Common myeloid progenitor, CD34-positive (primary cell): ENCODE results near the gene DNAJC10.

ENCODE experiments used
- CTCF ChIA-PET: fragments of 350-600 bp; sonication (Branson Sonifier 250); formaldehyde crosslinking; loops from one replicate; lab custom pipeline; 2021; ENCODE audit warnings: antibody characterized with exemption; lab: Charles Lee
- POLR2A ChIA-PET: fragments of 350-600 bp; sonication (Branson Sonifier 250); formaldehyde crosslinking; loops from one replicate; lab custom pipeline; 2021; ENCODE audit warnings: antibody characterized with exemption; lab: Charles Lee
- DNase-seq, 3 donors: peaks; one replicate each; pipeline versions ENCODE4 v3.0.0 to v3.0.0-alpha.2; 2013
- H3K27ac ChIP-seq, 2 experiments: 1 replicate in 1 of 2; 2 replicates in 1 of 2; pipeline ENCODE4 v1.7.0; 2013; ENCODE audit warnings: inconsistent platforms in 2 of 2, low read length in 2 of 2, mild to moderate bottlenecking in 2 of 2, low read depth in 1 of 2, moderate library complexity in 1 of 2; ENCODE audit not compliant: severe bottlenecking in 2 of 2, insufficient read depth in 1 of 2, poor library complexity in 1 of 2
- H3K27me3 ChIP-seq, 5 experiments: replicated peaks in 2 of 5; 1 replicate in 3 of 5; 2 replicates in 2 of 5; pipeline versions ENCODE4 v1.6.1 to v1.7.0; 2013; ENCODE audit warnings: low read length in 4 of 5, mild to moderate bottlenecking in 2 of 5, moderate library complexity in 2 of 5, inconsistent platforms in 1 of 5; ENCODE audit not compliant: insufficient read depth in 5 of 5, control insufficient read depth in 4 of 5
- H3K36me3 ChIP-seq, 4 experiments: 1 replicate in 2 of 4; 2 replicates in 2 of 4; pipeline versions ENCODE4 v1.6.1 to v1.7.0; 2013; ENCODE audit warnings: low read length in 3 of 4, control low read depth in 1 of 4, mild to moderate bottlenecking in 1 of 4; ENCODE audit not compliant: control insufficient read depth in 4 of 4, insufficient read depth in 4 of 4
- H3K4me1 ChIP-seq, 4 experiments: 1 replicate in 3 of 4; 2 replicates in 1 of 4; pipeline versions ENCODE4 v1.6.1 to v1.7.1; 2013; ENCODE audit warnings: low read length in 3 of 4, mild to moderate bottlenecking in 3 of 4, control low read depth in 1 of 4, inconsistent platforms in 1 of 4, moderate library complexity in 1 of 4; ENCODE audit not compliant: control insufficient read depth in 4 of 4, insufficient read depth in 4 of 4; ENCODE audit errors: control extremely low read depth in 1 of 4
- H3K4me3 ChIP-seq, 7 experiments: 1 replicate in 4 of 7; 2 replicates in 3 of 7; pipeline versions ENCODE4 v1.5.1 to v1.7.0; 2013; ENCODE audit warnings: mild to moderate bottlenecking in 7 of 7, low read length in 6 of 7, moderate library complexity in 6 of 7, inconsistent platforms in 2 of 7, low read depth in 2 of 7, control low read depth in 1 of 7; ENCODE audit not compliant: insufficient read depth in 4 of 7, control insufficient read depth in 1 of 7; ENCODE audit errors: extremely low read depth in 1 of 7
- H3K9me3 ChIP-seq, 5 experiments: 1 replicate in 4 of 5; 2 replicates in 1 of 5; pipeline versions ENCODE4 v1.6.1 to v1.7.1; 2013; ENCODE audit warnings: low read length in 4 of 5, mild to moderate bottlenecking in 2 of 5, inconsistent platforms in 1 of 5, low read depth in 1 of 5, moderate library complexity in 1 of 5; ENCODE audit not compliant: control insufficient read depth in 4 of 5, insufficient read depth in 2 of 5; ENCODE audit errors: control extremely low read depth in 1 of 5
- WGBS: methylation state at CpG from one replicate; pipeline ENCODE4 v1.1.5; 2013; ENCODE audit not compliant: insufficient coverage; 5-methylcytosine and 5-hydroxymethylcytosine counted together

DNAJC10 gene

GRCh38 chr2:182836451-182836850 lies 120.4 kb downstream of the DNAJC10 start:
- H3K4me3 ChIP-seq = no peak overlapping the region
- H3K4me1 ChIP-seq = no peaks in the 10 kb centered on the region
- H3K27me3 ChIP-seq = no peaks in the 10 kb centered on the region
- ChIA-PET CTCF (no interaction called here), POLR2A (no interaction called here)
- DNase-seq = no peak
- H3K9me3 ChIP-seq = no peaks in the 10 kb centered on the region
- WGBS = 90% methylated on average over 2 of the region's 3 CpGs
- no peak overlapping the region for H3K27ac ChIP-seq
- H3K36me3 ChIP-seq = no peaks in the 10 kb centered on the region
